ENCODE data around the gene PROK2. TPM values are rescaled to one million over a fixed set of nuclear protein-coding genes. Genes with fewer than 3 reads are reported as not detected.

PROK2 gene
- total and polyA plus RNA-seq, 2 donors (not counting 1 experiment from before 2014, with no cell fraction given) = 0.06 TPM; not detected in 1

- H3K27me3 ChIP-seq (replicated peaks in 1 of 4; ENCODE audit: control extremely low read depth in 1 of 4, control insufficient read depth in 3 of 4, insufficient read depth in 4 of 4, low read length in 3 of 4) = peaks cover 0 to 8% (median 2%) of the 10 kb centered on the region in 4 experiments
- no peak overlapping the region for H2AFZ ChIP-seq (ENCODE audit: insufficient read depth, low read depth, low read length, poor library complexity, severe bottlenecking)
- POLR2A ChIA-PET = no interaction called here
- H3K27ac Mint-ChIP-seq = no peak overlapping the region
- CTCF ChIA-PET = no interaction called here
- H3K79me2 ChIP-seq (ENCODE audit: control insufficient read depth, insufficient read depth, low read length) = no peaks in the 10 kb centered on the region
- no peaks in the 10 kb centered on the region for H3K36me3 ChIP-seq (replicated peaks in 1 of 2; ENCODE audit: control extremely low read depth in 1 of 2, control insufficient read depth in 1 of 2, extremely low read depth in 1 of 2, insufficient read depth in 2 of 2, low read length in 1 of 2)
- H3K9me3 ChIP-seq (ENCODE audit: control extremely low read depth in 1 of 3, control insufficient read depth in 2 of 3, insufficient read depth in 1 of 3, low read length in 2 of 3) = no peaks in the 10 kb centered on the region
- no peak overlapping the region for H3K27ac ChIP-seq (ENCODE audit: low read length in 2 of 2)
- TF ChIP-seq EZH2 (IDR thresholded peaks at IDR 0.05; ENCODE audit: borderline replicate concordance, insufficient read depth, low read depth, low read length, poor library complexity, severe bottlenecking) = no peak
- no peak for TF ChIP-seq CTCF (IDR thresholded peaks at IDR 0.05)
- DNase-seq (no peak), ATAC-seq (ENCODE audit: low read depth) (no peak)
- no CpG with 5 or more reads among the region's 4 CpGs for WGBS (ENCODE audit: insufficient coverage)
- no peak overlapping the region for H3K4me3 Mint-ChIP-seq
- H3K27me3 Mint-ChIP-seq = peaks cover 3% of the 10 kb centered on the region
- no peak overlapping the region for H3K4me2 ChIP-seq (replicated peaks; ENCODE audit: low read depth, low read length, poor library complexity, severe bottlenecking)
- H3K9ac ChIP-seq (ENCODE audit: low read length) = no peak overlapping the region
- intact Hi-C loops (cut with micrococcal nuclease) = no loop called here
- H3K4me3 ChIP-seq (ENCODE audit: control extremely low read depth in 1 of 5, extremely low read depth in 1 of 5, insufficient read depth in 1 of 5, low read depth in 2 of 5, low read length in 4 of 5) = no peak overlapping the region
- no peaks in the 10 kb centered on the region for H3K9me3 Mint-ChIP-seq (ENCODE audit: insufficient read depth)
- no peaks in the 10 kb centered on the region for H3K4me1 ChIP-seq (ENCODE audit: control insufficient read depth in 2 of 2, insufficient read depth in 2 of 2, low read length in 2 of 2)
- H3K4me1 Mint-ChIP-seq = no peaks in the 10 kb centered on the region
- H4K20me1 ChIP-seq (ENCODE audit: control insufficient read depth, insufficient read depth, low read length, poor library complexity, severe bottlenecking) = no peaks in the 10 kb centered on the region
Measured at GRCh38 chr3:71813073-71813472, 28.1 kb upstream of the PROK2 start.

- no peak overlapping the region for H3K9ac ChIP-seq (ENCODE audit: low read length)
- Mint-ChIP-seq H3K9me3 (ENCODE audit: insufficient read depth) (no peaks in the 10 kb centered on the region), H3K27ac (no peak overlapping the region), H3K4me3 (no peak overlapping the region), H3K27me3 (peaks cover 3% of the 10 kb centered on the region), H3K4me1 (no peaks in the 10 kb centered on the region)
- H3K4me2 ChIP-seq (replicated peaks; ENCODE audit: low read depth, low read length, poor library complexity, severe bottlenecking) = no peak overlapping the region
- H3K27ac ChIP-seq (ENCODE audit: low read length in 2 of 2) = no peak overlapping the region
- H3K79me2 ChIP-seq (ENCODE audit: control insufficient read depth, insufficient read depth, low read length) = no peaks in the 10 kb centered on the region
- ChIA-PET POLR2A (no interaction called here), CTCF (no interaction called here)
- intact Hi-C loops (cut with micrococcal nuclease) = no loop called here
- H3K4me3 ChIP-seq (ENCODE audit: control extremely low read depth in 1 of 5, extremely low read depth in 1 of 5, insufficient read depth in 1 of 5, low read depth in 2 of 5, low read length in 4 of 5) = no peak overlapping the region
- no peaks in the 10 kb centered on the region for H3K4me1 ChIP-seq (ENCODE audit: control insufficient read depth in 2 of 2, insufficient read depth in 2 of 2, low read length in 2 of 2)
- no peaks in the 10 kb centered on the region for H3K9me3 ChIP-seq (ENCODE audit: control extremely low read depth in 1 of 3, control insufficient read depth in 2 of 3, insufficient read depth in 1 of 3, low read length in 2 of 3)
- no peak overlapping the region for H2AFZ ChIP-seq (ENCODE audit: insufficient read depth, low read depth, low read length, poor library complexity, severe bottlenecking)
- 89% methylated on average over 3 of the region's 3 CpGs for WGBS (ENCODE audit: insufficient coverage)
- ATAC-seq (ENCODE audit: low read depth) (no peak), DNase-seq (no peak)
- H3K36me3 ChIP-seq (replicated peaks in 1 of 2; ENCODE audit: control extremely low read depth in 1 of 2, control insufficient read depth in 1 of 2, extremely low read depth in 1 of 2, insufficient read depth in 2 of 2, low read length in 1 of 2) = no peaks in the 10 kb centered on the region
- H3K27me3 ChIP-seq (replicated peaks in 1 of 4; ENCODE audit: control extremely low read depth in 1 of 4, control insufficient read depth in 3 of 4, insufficient read depth in 4 of 4, low read length in 3 of 4) = peaks cover 0 to 8% (median 2%) of the 10 kb centered on the region in 4 experiments
- H4K20me1 ChIP-seq (ENCODE audit: control insufficient read depth, insufficient read depth, low read length, poor library complexity, severe bottlenecking) = no peaks in the 10 kb centered on the region
- TF ChIP-seq EZH2 (IDR thresholded peaks at IDR 0.05; ENCODE audit: borderline replicate concordance, insufficient read depth, low read depth, low read length, poor library complexity, severe bottlenecking) = no peak
- no peak for TF ChIP-seq CTCF (IDR thresholded peaks at IDR 0.05)
Measured at GRCh38 chr3:71810056-71810455, 25.1 kb upstream of the PROK2 start.

Measured in B cell (primary cell).